OCI-LY3 (cell line): ENCODE results near the gene SCN3A.

Experiments used
- H2AFZ ChIP-seq: fragments of 200-600, 300-600 bp; shearing (Covaris generic); 2 replicates; pipeline ENCODE4 v1.6.0; 2014; ENCODE audit warnings: antibody characterized with exemption, low read depth, low read length
- H3K27ac ChIP-seq: fragments of 200-600, 300-600 bp; sonication (generic); 2 replicates; pipeline ENCODE4 v1.5.1; 2014; ENCODE audit warnings: mild to moderate bottlenecking, low read length, moderate library complexity, mixed read lengths
- H3K27me3 ChIP-seq: fragments of 200-600, 300-600 bp; sonication (generic); 2 replicates; pipeline ENCODE4 v1.6.1; 2014; ENCODE audit warnings: low read depth, low read length, mixed read lengths
- H3K36me3 ChIP-seq: fragments of 200-600, 300-600 bp; sonication (generic); replicated peaks from 2 replicates; pipeline ENCODE3; 2014; ENCODE audit warnings: low read depth, low read length, mixed read lengths
- H3K4me1 ChIP-seq: fragments of 300-600, 200-600 bp; sonication (generic); 2 replicates; pipeline ENCODE4 v1.6.1; 2014; ENCODE audit warnings: low read length, mixed read lengths
- H3K4me2 ChIP-seq: fragments of 200-600, 300-600 bp; sonication (generic); 2 replicates; pipeline ENCODE4 v1.6.1; 2014; ENCODE audit warnings: low read length, mixed read lengths
- H3K4me3 ChIP-seq: fragments of 300-600, 200-600 bp; sonication (generic); 2 replicates; pipeline ENCODE4 v1.5.1; 2014; ENCODE audit warnings: antibody characterized with exemption, mild to moderate bottlenecking, low read length, moderate library complexity
- H3K79me2 ChIP-seq: fragments of 300-600, 200-600 bp; shearing (Covaris generic); 2 replicates; pipeline ENCODE4 v1.6.1; 2014; ENCODE audit warnings: mild to moderate bottlenecking, low read length, mixed read lengths
- H3K9ac ChIP-seq: fragments of 300-600, 200-600 bp; shearing (Covaris generic); 2 replicates; pipeline ENCODE4 v1.6.0; 2014; ENCODE audit warnings: mild to moderate bottlenecking, low read length, moderate library complexity
- H3K9me3 ChIP-seq: fragments of 200-600, 300-600 bp; shearing (Covaris generic); 2 replicates; pipeline ENCODE4 v1.6.1; 2014; ENCODE audit warnings: low read length, mixed read lengths; ENCODE audit not compliant: insufficient read depth
- H4K20me1 ChIP-seq: fragments of 200-600, 300-600 bp; sonication (generic); 2 replicates; pipeline ENCODE4 v1.6.1; 2016; ENCODE audit warnings: low read length, mixed read lengths; ENCODE audit not compliant: insufficient read depth
- EZH2phosphoT487 ChIP-seq: fragments of 200-600 bp; shearing (Covaris generic); IDR thresholded peaks from 2 replicates; pipeline ENCODE4 v1.6.1; 2018; ENCODE audit warnings: antibody characterized with exemption, mixed run types, low read depth
- TF ChIP-seq, protein P1 (sequence below): fragments of 200-600, 300-600 bp; sonication (generic); IDR thresholded peaks from 2 replicates; pipeline ENCODE4 v1.5.1; 2014; ENCODE audit warnings: antibody characterized with exemption, low read length, low read depth

Gene SCN3A

DNA sequence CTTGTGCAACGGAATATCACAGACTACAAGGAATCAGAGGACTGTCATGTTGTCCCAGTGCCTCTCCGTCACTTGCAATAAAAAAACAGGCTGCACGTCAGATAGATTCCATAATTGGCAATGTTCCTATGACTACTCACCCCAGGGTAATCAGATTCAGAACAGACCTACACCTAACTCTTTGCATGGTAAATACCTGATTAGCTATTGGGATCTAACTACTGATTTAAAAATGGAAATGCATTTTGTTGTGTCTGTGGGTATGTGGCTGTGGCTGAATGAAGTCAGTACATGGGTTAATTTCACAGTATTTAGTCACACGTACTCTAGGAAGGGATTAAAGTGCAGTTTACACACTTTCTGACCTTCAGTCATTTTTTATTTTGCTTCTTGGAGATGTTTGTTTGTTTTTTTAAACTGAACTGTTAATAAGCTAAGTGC, 91.7 kb downstream of the SCN3A start:
- H3K36me3 ChIP-seq, result peaks cover 3% of the 10 kb centered on the region
- H2AFZ ChIP-seq, result no peak overlapping the region
- H3K4me1 ChIP-seq, result no peaks in the 10 kb centered on the region

DNA sequence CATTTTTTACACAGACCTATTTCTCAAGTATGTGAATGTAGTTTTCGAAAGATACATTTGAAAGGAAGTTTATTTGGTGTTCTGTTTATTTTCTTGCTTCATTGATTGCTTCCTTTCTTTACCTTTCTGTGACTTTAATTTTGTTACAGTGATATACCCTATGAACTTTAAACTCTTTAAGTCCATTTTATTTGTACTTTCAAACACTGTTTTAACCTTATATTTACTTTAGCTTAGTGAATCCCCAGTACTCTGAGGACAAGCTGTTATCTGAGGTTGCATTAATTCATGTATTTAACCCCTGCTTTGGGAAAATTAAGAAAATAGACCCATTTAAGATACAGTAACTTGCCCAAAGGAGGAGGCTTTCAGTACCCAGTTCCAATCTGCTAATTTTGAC, 93.5 kb downstream of the SCN3A start:
- H3K4me1 ChIP-seq, result no peaks in the 10 kb centered on the region
- H3K79me2 ChIP-seq, result no peaks in the 10 kb centered on the region
- peaks cover 7% of the 10 kb centered on the region; the same call in 1 of the 2 replicates for H4K20me1 ChIP-seq
- TF ChIP-seq, protein P1, sequence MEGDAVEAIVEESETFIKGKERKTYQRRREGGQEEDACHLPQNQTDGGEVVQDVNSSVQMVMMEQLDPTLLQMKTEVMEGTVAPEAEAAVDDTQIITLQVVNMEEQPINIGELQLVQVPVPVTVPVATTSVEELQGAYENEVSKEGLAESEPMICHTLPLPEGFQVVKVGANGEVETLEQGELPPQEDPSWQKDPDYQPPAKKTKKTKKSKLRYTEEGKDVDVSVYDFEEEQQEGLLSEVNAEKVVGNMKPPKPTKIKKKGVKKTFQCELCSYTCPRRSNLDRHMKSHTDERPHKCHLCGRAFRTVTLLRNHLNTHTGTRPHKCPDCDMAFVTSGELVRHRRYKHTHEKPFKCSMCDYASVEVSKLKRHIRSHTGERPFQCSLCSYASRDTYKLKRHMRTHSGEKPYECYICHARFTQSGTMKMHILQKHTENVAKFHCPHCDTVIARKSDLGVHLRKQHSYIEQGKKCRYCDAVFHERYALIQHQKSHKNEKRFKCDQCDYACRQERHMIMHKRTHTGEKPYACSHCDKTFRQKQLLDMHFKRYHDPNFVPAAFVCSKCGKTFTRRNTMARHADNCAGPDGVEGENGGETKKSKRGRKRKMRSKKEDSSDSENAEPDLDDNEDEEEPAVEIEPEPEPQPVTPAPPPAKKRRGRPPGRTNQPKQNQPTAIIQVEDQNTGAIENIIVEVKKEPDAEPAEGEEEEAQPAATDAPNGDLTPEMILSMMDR, result no peak
- TF ChIP-seq EZH2phosphoT487, result no peak
- no peak overlapping the region for H3K4me2 ChIP-seq
- no peak overlapping the region for H2AFZ ChIP-seq
- no peak overlapping the region for H3K27ac ChIP-seq
- no peaks in the 10 kb centered on the region for H3K27me3 ChIP-seq
- H3K9ac ChIP-seq, result no peak overlapping the region
- H3K36me3 ChIP-seq, result peaks cover 3% of the 10 kb centered on the region
- H3K4me3 ChIP-seq, result no peak overlapping the region
- no peaks in the 10 kb centered on the region for H3K9me3 ChIP-seq

More for the DNA sequence above, 91.7 kb downstream of the SCN3A start:
- Histone ChIP-seq H4K20me1 (peaks cover 4% of the 10 kb centered on the region; the same call in 1 of the 2 replicates), H3K27me3 (no peaks in the 10 kb centered on the region), H3K4me2 (no peak overlapping the region), H3K9me3 (no peaks in the 10 kb centered on the region), H3K4me3 (no peak overlapping the region), H3K9ac (no peak overlapping the region), H3K27ac (no peak overlapping the region), H3K79me2 (no peaks in the 10 kb centered on the region)
- TF ChIP-seq, protein P1, result no peak
- no peak for TF ChIP-seq EZH2phosphoT487

DNA sequence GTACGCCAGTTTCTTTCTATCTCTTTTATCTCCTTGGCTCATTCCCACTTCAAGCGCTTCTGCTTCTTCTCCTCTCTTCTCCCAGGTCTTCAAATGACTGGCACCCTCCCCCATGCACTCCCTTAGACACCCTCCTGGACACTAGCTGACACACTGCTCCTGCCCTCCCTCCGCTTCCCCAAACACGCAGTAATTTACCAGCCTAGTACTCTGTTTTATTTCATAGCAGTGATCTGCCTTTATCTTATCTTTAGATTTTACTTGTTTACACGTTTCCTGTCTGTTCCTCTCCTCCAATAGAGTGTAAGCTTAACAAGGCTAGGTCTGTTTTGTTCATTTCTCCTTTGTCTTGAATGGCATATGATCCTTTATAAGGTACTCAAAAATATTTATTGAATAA, 93.9 kb downstream of the SCN3A start:
- Histone ChIP-seq H3K27me3 (no peaks in the 10 kb centered on the region), H3K9ac (no peak overlapping the region), H3K27ac (no peak overlapping the region), H3K4me3 (no peak overlapping the region), H3K4me2 (no peak overlapping the region), H4K20me1 (peaks cover 7% of the 10 kb centered on the region; the same call in 1 of the 2 replicates), H3K4me1 (no peaks in the 10 kb centered on the region), H3K36me3 (peaks cover 3% of the 10 kb centered on the region), H3K9me3 (no peaks in the 10 kb centered on the region), H3K79me2 (no peaks in the 10 kb centered on the region), H2AFZ (no peak overlapping the region)
- TF ChIP-seq, protein P1, result no peak
- TF ChIP-seq EZH2phosphoT487, result no peak

DNA sequence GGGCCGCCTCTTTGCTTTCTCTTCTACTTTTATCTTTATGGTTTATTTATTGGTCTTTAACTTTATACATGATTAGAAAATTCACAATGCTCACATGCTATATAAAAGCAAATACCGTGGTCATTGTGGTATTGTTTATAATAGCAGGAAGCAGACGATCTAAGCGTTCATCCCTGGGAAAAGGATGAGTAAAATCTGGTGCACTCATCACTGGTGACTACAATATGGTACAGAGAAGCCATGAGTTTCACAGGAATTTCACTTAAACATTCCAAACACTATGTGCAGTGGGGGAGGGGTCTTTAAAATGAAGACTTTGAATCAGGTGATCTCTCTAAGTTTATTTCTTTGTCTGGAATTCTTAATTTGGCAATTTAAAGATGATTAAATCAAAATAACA, 97.9 kb downstream of the SCN3A start:
- H3K27me3 ChIP-seq, result no peaks in the 10 kb centered on the region
- H3K79me2 ChIP-seq, result no peaks in the 10 kb centered on the region
- TF ChIP-seq EZH2phosphoT487, result no peak
- TF ChIP-seq, protein P1, result no peak
- peaks cover 3% of the 10 kb centered on the region; the same call in 1 of the 2 replicates for H4K20me1 ChIP-seq
- no peak overlapping the region for H3K27ac ChIP-seq
- no peak overlapping the region for H2AFZ ChIP-seq
- no peak overlapping the region for H3K4me3 ChIP-seq
- H3K9ac ChIP-seq, result no peak overlapping the region
- H3K36me3 ChIP-seq, result peaks cover 4% of the 10 kb centered on the region
- no peak overlapping the region for H3K4me2 ChIP-seq
- H3K9me3 ChIP-seq, result no peaks in the 10 kb centered on the region
- no peaks in the 10 kb centered on the region for H3K4me1 ChIP-seq
